ENCODE data around the gene HNRNPH2.

Gene HNRNPH2, protein sequence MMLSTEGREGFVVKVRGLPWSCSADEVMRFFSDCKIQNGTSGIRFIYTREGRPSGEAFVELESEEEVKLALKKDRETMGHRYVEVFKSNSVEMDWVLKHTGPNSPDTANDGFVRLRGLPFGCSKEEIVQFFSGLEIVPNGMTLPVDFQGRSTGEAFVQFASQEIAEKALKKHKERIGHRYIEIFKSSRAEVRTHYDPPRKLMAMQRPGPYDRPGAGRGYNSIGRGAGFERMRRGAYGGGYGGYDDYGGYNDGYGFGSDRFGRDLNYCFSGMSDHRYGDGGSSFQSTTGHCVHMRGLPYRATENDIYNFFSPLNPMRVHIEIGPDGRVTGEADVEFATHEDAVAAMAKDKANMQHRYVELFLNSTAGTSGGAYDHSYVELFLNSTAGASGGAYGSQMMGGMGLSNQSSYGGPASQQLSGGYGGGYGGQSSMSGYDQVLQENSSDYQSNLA

GRCh38 chrX:101407748-101408531, at the start of gene HNRNPH2, which contains the start of gene GLA:
HNRNPH2 (plus strand) TSS chrX:101408222; CDS start chrX:101411989, 3,767 bp downstream.
GLA (minus strand) TSS chrX:101407925; CDS start chrX:101407903, 22 bp downstream.
- TF ChIP-seq, protein P1, sequence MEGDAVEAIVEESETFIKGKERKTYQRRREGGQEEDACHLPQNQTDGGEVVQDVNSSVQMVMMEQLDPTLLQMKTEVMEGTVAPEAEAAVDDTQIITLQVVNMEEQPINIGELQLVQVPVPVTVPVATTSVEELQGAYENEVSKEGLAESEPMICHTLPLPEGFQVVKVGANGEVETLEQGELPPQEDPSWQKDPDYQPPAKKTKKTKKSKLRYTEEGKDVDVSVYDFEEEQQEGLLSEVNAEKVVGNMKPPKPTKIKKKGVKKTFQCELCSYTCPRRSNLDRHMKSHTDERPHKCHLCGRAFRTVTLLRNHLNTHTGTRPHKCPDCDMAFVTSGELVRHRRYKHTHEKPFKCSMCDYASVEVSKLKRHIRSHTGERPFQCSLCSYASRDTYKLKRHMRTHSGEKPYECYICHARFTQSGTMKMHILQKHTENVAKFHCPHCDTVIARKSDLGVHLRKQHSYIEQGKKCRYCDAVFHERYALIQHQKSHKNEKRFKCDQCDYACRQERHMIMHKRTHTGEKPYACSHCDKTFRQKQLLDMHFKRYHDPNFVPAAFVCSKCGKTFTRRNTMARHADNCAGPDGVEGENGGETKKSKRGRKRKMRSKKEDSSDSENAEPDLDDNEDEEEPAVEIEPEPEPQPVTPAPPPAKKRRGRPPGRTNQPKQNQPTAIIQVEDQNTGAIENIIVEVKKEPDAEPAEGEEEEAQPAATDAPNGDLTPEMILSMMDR (IDR thresholded peaks at IDR 0.05; ENCODE audit: low read depth, low read length, missing control alignments), result no peak
- peak; percentile 97 for DNase-seq (ENCODE audit: low read depth)
- peak within 1 kb of the TSS; percentile 74 for H3K4me3 ChIP-seq (ENCODE audit: low read depth, low read length)
- in situ Hi-C loops (cut with HindIII; ENCODE audit: low sequenced_read_pairs), result no loop called here

DNA sequence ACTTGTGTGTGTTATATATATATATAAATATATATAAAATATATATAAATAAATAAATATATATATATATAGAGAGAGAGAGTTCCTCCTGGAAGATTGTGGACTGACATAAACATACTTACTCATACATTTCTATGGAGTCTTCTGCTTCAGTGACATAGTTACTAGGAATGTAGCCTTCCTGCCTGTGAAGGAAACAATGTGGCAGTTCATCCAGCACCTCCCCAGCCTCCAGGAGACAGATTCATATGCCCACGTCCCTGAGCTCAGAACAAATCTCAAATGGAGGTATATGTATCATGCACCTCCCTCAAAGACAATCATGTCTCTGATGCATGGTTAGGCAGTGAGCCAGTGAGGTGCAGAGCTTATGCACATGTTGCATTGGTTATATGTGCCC, 48.1 kb upstream of the HNRNPH2 start:
- no peak for DNase-seq (ENCODE audit: low read depth)
- in situ Hi-C loops (cut with HindIII; ENCODE audit: low sequenced_read_pairs), result no loop called here
- TF ChIP-seq, protein P1 (IDR thresholded peaks at IDR 0.05; ENCODE audit: low read depth, low read length, missing control alignments), result no peak
- H3K4me3 ChIP-seq (ENCODE audit: low read depth, low read length), result no peak overlapping the region

GRCh38 chrX:101360390-101360789, 47.6 kb upstream of the HNRNPH2 start:
- DNase-seq (ENCODE audit: low read depth), result no peak
- H3K4me3 ChIP-seq (ENCODE audit: low read depth, low read length), result no peak overlapping the region
- in situ Hi-C loops (cut with HindIII; ENCODE audit: low sequenced_read_pairs), result no loop called here
- TF ChIP-seq, protein P1 (IDR thresholded peaks at IDR 0.05; ENCODE audit: low read depth, low read length, missing control alignments), result no peak

DNA sequence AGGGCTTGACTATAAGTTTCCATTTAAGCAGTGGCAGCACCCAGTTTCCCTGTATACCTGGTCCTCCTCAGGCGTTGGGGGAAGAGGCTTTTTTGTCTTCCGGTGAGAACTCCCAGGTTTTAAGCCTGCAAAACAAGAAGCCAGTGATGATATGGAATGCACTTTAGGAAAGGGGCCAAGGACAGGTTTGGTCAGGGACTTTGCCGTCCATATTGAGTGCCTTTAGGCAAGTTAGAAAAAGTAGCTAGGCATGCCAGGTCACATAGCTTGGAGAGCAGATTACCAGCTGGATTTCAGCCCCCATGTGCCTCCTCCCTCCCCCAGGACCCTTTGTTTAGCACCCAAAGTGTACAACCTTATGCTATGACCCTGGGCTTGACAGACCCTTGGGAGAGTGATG, 45.9 kb upstream of the HNRNPH2 start:
- TF ChIP-seq, protein P1 (IDR thresholded peaks at IDR 0.05; ENCODE audit: low read depth, low read length, missing control alignments), result no peak
- no peak overlapping the region for H3K4me3 ChIP-seq (ENCODE audit: low read depth, low read length)
- no peak for DNase-seq (ENCODE audit: low read depth)
- in situ Hi-C loops (cut with HindIII; ENCODE audit: low sequenced_read_pairs), result no loop called here

GRCh38 chrX:101362757-101363156, 45.3 kb upstream of the HNRNPH2 start:
- H3K4me3 ChIP-seq (ENCODE audit: low read depth, low read length), result no peak overlapping the region
- in situ Hi-C loops (cut with HindIII; ENCODE audit: low sequenced_read_pairs), result no loop called here
- TF ChIP-seq, protein P1 (IDR thresholded peaks at IDR 0.05; ENCODE audit: low read depth, low read length, missing control alignments), result no peak
- no peak for DNase-seq (ENCODE audit: low read depth)

GRCh38 chrX:101365301-101365795, 42.7 kb upstream of the HNRNPH2 start:
- TF ChIP-seq, protein P1 (IDR thresholded peaks at IDR 0.05; ENCODE audit: low read depth, low read length, missing control alignments), result no peak
- no peak for DNase-seq (ENCODE audit: low read depth)
- in situ Hi-C loops (cut with HindIII; ENCODE audit: low sequenced_read_pairs), result no loop called here

More at GRCh38 chrX:101365301-101365795, 42.7 kb upstream of the HNRNPH2 start:
- H3K4me3 ChIP-seq (ENCODE audit: low read depth, low read length), result no peak overlapping the region

All from astrocyte of the cerebellum (primary cell).